Measurements from ENCODE around the gene GLI2. TPM values are rescaled to one million over a fixed set of nuclear protein-coding genes. Genes with fewer than 3 reads are reported as not detected.

The GLI2 gene
- total RNA-seq, 1 donor from 2014 or later, result 42.9 TPM

DNA sequence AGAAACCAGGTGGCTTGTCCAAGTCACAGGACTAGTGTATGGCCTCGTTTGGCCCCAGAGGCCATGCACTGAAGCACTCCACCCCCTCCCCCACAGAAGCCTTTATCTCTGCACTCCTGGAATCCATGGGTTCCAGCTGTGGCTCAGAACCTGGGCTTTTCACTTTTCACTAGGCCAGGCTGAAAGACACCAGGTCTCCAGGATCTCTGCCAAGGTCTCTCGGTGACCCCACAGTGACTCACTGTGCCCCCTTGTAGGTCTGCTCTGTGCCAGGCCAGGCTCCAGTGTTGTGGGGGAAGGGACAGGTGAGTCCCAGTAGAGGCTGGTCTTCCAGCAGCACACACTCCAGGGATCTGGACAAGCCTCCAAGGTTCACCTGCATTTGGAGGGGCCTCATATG, 31.0 kb upstream of the GLI2 start:
- no peaks in the 10 kb centered on the region for H4K20me1 ChIP-seq (ENCODE audit: insufficient read depth, low read length)
- no peak overlapping the region for H3K4me2 ChIP-seq (ENCODE audit: low read length)
- H3K9me3 Mint-ChIP-seq (ENCODE audit: unreplicated experiment), result no peaks in the 10 kb centered on the region
- H3K27ac ChIP-seq (ENCODE audit: low read depth, low read length), result no peak overlapping the region
- H3K9ac ChIP-seq (ENCODE audit: low read length), result no peak overlapping the region
- FAIRE-seq (no peak), DNase-seq (ENCODE audit: low read depth) (no peak)
- H3K27me3 Mint-ChIP-seq (ENCODE audit: low read depth, unreplicated experiment), result peaks cover 26% of the 10 kb centered on the region
- H3K4me1 ChIP-seq (ENCODE audit: insufficient read depth, low read length), result no peaks in the 10 kb centered on the region
- no peak for TF ChIP-seq EZH2 (IDR thresholded peaks at IDR 0.05; ENCODE audit: insufficient read depth, low read length)
- TF ChIP-seq, protein P1, sequence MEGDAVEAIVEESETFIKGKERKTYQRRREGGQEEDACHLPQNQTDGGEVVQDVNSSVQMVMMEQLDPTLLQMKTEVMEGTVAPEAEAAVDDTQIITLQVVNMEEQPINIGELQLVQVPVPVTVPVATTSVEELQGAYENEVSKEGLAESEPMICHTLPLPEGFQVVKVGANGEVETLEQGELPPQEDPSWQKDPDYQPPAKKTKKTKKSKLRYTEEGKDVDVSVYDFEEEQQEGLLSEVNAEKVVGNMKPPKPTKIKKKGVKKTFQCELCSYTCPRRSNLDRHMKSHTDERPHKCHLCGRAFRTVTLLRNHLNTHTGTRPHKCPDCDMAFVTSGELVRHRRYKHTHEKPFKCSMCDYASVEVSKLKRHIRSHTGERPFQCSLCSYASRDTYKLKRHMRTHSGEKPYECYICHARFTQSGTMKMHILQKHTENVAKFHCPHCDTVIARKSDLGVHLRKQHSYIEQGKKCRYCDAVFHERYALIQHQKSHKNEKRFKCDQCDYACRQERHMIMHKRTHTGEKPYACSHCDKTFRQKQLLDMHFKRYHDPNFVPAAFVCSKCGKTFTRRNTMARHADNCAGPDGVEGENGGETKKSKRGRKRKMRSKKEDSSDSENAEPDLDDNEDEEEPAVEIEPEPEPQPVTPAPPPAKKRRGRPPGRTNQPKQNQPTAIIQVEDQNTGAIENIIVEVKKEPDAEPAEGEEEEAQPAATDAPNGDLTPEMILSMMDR (IDR thresholded peaks at IDR 0.05; ENCODE audit: insufficient read depth, low read depth, low read length), result no peak
- no peak overlapping the region for H3K4me3 Mint-ChIP-seq (ENCODE audit: unreplicated experiment)
- H3K4me3 ChIP-seq (ENCODE audit: insufficient read depth, low read depth, low read length), result no peak overlapping the region
- H3K27ac Mint-ChIP-seq (ENCODE audit: unreplicated experiment), result no peak overlapping the region
- H3K4me1 Mint-ChIP-seq (ENCODE audit: low read depth, unreplicated experiment), result peaks cover 25% of the 10 kb centered on the region
- no peaks in the 10 kb centered on the region for H3K36me3 ChIP-seq (ENCODE audit: insufficient read depth, low read length)
- H3K27me3 ChIP-seq (ENCODE audit: insufficient read depth, low read length), result no peaks in the 10 kb centered on the region
- H2AFZ ChIP-seq (ENCODE audit: low read depth, low read length), result no peak overlapping the region
- H3K36me3 Mint-ChIP-seq (ENCODE audit: low read depth, unreplicated experiment), result peaks cover 2% of the 10 kb centered on the region
- no peaks in the 10 kb centered on the region for H3K9me3 ChIP-seq (ENCODE audit: insufficient read depth, low read depth, low read length)
- no peaks in the 10 kb centered on the region for H3K79me2 ChIP-seq (ENCODE audit: insufficient read depth, low read length)

DNA sequence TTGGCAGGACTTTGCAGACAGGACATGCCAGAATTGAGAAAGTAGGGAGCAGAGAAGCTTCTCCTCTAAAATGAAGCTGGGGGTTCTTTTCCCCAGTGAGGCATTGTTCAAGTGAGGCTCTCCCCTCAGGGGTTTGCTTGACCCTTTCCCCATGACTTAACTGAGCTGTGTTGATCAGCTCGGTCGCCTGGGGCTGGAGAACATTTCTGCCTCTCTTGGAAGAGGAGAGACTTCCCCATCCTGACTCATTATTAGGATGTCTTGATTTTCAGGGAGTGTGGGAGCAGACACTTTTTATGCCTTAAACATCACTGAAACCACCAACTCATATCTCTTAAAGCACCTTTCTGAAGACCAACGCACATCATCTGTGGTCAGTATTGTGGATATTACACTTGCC, 27.9 kb upstream of the GLI2 start:
- FAIRE-seq, result no peak
- H3K9me3 ChIP-seq (ENCODE audit: insufficient read depth, low read depth, low read length), result no peaks in the 10 kb centered on the region
- Mint-ChIP-seq H3K4me3 (ENCODE audit: unreplicated experiment) (no peak overlapping the region), H3K4me1 (ENCODE audit: low read depth, unreplicated experiment) (peaks cover 17% of the 10 kb centered on the region), H3K27ac (ENCODE audit: unreplicated experiment) (no peak overlapping the region), H3K36me3 (ENCODE audit: low read depth, unreplicated experiment) (peaks cover 2% of the 10 kb centered on the region), H3K27me3 (ENCODE audit: low read depth, unreplicated experiment) (peaks cover 47% of the 10 kb centered on the region), H3K9me3 (ENCODE audit: unreplicated experiment) (peaks cover 2% of the 10 kb centered on the region)
- peaks cover 15% of the 10 kb centered on the region for H3K4me1 ChIP-seq (ENCODE audit: insufficient read depth, low read length)
- no peak overlapping the region for H3K4me3 ChIP-seq (ENCODE audit: insufficient read depth, low read depth, low read length)
- no peak overlapping the region for H3K27ac ChIP-seq (ENCODE audit: low read depth, low read length)
- H4K20me1 ChIP-seq (ENCODE audit: insufficient read depth, low read length), result no peaks in the 10 kb centered on the region
- DNase-seq (ENCODE audit: low read depth), result no peak
- H3K9ac ChIP-seq (ENCODE audit: low read length), result no peak overlapping the region
- no peak for TF ChIP-seq EZH2 (IDR thresholded peaks at IDR 0.05; ENCODE audit: insufficient read depth, low read length)
- TF ChIP-seq, protein P1 (IDR thresholded peaks at IDR 0.05; ENCODE audit: insufficient read depth, low read depth, low read length), result no peak
- H3K4me2 ChIP-seq (ENCODE audit: low read length), result no peak overlapping the region
- no peaks in the 10 kb centered on the region for H3K36me3 ChIP-seq (ENCODE audit: insufficient read depth, low read length)
- H3K27me3 ChIP-seq (ENCODE audit: insufficient read depth, low read length), result no peaks in the 10 kb centered on the region
- H3K79me2 ChIP-seq (ENCODE audit: insufficient read depth, low read length), result no peaks in the 10 kb centered on the region
- no peak overlapping the region for H2AFZ ChIP-seq (ENCODE audit: low read depth, low read length)

DNA sequence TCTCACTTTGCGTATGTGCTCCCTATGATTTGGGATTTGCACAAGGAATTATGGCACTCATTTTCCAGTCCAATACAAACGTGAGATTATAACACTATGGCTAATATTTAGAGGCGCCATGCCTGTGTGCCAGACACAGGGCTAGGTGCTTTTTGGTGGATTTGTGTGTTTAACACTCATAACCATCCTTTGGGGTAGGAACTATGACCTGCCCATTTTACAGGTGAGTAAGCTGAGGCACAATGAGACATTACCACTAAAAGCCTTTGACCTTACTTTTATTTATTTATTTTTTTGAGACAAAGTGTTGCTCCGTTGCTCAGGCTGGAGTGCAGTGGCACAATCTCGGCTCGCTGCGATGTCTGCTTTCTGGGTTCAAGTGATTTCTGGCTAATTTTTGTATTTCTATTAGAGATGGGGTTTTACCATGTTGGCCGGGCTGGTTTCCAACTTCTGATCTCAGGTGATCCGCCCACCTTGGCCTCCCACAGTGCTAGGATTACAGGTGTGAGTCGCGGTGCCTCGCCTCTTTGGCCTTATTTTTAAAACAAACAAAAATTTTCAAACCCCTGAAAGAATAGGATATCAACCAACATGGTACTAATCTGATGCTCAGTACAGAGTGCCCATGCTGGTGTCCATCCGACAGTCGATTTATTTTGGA, 26.6 kb upstream of the GLI2 start:
- H3K4me1 ChIP-seq (ENCODE audit: insufficient read depth, low read length), result peaks cover 15% of the 10 kb centered on the region
- TF ChIP-seq, protein P1 (IDR thresholded peaks at IDR 0.05; ENCODE audit: insufficient read depth, low read depth, low read length), result no peak
- no peak for TF ChIP-seq EZH2 (IDR thresholded peaks at IDR 0.05; ENCODE audit: insufficient read depth, low read length)
- no peak overlapping the region for H3K27ac Mint-ChIP-seq (ENCODE audit: unreplicated experiment)
- no peak overlapping the region for H3K27ac ChIP-seq (ENCODE audit: low read depth, low read length)
- peaks cover 6% of the 10 kb centered on the region for H3K4me1 Mint-ChIP-seq (ENCODE audit: low read depth, unreplicated experiment)
- DNase-seq (ENCODE audit: low read depth) (no peak), FAIRE-seq (no peak)
- H3K4me2 ChIP-seq (ENCODE audit: low read length), result peak overlapping the region; percentile 68
- H3K9me3 Mint-ChIP-seq (ENCODE audit: unreplicated experiment), result peaks cover 2% of the 10 kb centered on the region
- no peak overlapping the region for H3K4me3 Mint-ChIP-seq (ENCODE audit: unreplicated experiment)
- peaks cover 48% of the 10 kb centered on the region for H3K27me3 Mint-ChIP-seq (ENCODE audit: low read depth, unreplicated experiment)
- H3K9ac ChIP-seq (ENCODE audit: low read length), result peak overlapping the region; percentile 43
- H3K79me2 ChIP-seq (ENCODE audit: insufficient read depth, low read length), result no peaks in the 10 kb centered on the region
- H3K36me3 Mint-ChIP-seq (ENCODE audit: low read depth, unreplicated experiment), result peaks cover 2% of the 10 kb centered on the region
- no peaks in the 10 kb centered on the region for H3K9me3 ChIP-seq (ENCODE audit: insufficient read depth, low read depth, low read length)
- H4K20me1 ChIP-seq (ENCODE audit: insufficient read depth, low read length), result no peaks in the 10 kb centered on the region
- H3K4me3 ChIP-seq (ENCODE audit: insufficient read depth, low read depth, low read length), result no peak overlapping the region
- no peaks in the 10 kb centered on the region for H3K36me3 ChIP-seq (ENCODE audit: insufficient read depth, low read length)
- H2AFZ ChIP-seq (ENCODE audit: low read depth, low read length), result no peak overlapping the region
- no peaks in the 10 kb centered on the region for H3K27me3 ChIP-seq (ENCODE audit: insufficient read depth, low read length)

Measured in astrocyte (in vitro differentiated cells and primary cell).